HG03060 (cell line): ENCODE measurements around the gene CD79A.

Experiments
- ATAC-seq: cut with Tn5 transposase; IDR thresholded peaks from one replicate; pipeline ENCODE4 v1.9.1; 2021; ENCODE audit warnings: low read depth, moderate number of reproducible peaks; ENCODE audit not compliant: unreplicated experiment

The CD79A gene

DNA sequence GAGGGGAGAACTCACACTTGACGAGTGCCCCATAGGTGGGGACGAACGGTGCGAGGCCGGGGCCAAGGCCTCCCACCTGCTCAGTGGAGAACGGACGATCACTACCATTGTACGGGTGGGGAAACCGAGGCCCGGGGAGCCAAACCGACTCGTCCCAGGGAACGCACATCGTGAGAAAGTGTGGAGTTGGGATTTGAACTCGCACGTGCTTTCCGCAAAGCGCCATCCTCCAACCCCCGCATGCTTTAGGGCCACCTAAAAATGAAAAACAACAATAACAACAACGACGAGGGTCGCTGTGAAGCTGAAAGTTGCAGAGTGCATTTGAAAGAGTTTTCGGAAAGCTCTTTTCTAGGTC, 6.4 kb downstream of the CD79A start:
- ATAC-seq = no peak

DNA sequence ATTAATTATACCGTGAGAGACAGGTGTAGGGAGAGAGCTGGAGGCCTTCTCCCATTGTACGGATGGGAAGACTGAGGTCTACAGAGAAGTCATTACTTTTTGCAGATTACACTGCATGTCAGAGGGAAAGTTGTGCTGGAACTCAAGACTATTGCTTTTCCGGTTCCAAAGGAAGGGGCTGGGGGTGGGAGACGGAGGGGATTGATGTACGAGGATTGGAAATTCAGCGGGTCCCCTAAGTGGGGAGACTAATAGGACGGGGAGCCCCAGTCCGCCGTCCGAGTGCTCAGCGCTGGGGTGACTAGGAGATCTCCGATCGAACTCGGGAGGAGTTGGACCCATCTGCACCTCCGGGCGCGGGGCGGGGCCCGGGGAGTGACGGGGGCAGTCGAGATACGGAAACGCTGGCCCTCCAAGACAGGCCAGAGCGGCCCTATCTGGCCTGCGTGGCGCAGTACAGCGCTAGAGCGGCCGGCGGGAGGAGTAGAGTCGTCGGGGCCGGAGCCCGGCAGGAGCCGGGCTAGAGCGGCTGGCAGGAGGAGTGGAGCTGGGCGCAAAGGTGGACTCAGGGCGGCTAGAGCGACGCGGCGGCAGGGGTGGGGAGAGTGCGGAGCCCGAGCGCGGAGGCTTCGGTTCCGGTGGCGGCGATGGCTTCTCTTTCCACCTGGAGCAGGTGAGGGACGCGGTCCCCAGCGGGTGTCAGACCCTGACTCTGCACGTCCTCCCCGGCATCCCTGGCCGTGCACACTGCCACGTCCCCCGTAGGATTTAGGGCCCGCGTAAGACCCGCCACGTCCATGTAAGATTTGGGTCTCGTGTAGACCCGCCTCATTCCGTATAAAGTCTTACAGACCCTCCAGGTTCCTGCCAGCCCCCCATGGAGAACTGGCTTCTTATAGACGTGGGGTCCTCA, 7.0 kb downstream of the CD79A start:
- ATAC-seq = peak; percentile 59

DNA sequence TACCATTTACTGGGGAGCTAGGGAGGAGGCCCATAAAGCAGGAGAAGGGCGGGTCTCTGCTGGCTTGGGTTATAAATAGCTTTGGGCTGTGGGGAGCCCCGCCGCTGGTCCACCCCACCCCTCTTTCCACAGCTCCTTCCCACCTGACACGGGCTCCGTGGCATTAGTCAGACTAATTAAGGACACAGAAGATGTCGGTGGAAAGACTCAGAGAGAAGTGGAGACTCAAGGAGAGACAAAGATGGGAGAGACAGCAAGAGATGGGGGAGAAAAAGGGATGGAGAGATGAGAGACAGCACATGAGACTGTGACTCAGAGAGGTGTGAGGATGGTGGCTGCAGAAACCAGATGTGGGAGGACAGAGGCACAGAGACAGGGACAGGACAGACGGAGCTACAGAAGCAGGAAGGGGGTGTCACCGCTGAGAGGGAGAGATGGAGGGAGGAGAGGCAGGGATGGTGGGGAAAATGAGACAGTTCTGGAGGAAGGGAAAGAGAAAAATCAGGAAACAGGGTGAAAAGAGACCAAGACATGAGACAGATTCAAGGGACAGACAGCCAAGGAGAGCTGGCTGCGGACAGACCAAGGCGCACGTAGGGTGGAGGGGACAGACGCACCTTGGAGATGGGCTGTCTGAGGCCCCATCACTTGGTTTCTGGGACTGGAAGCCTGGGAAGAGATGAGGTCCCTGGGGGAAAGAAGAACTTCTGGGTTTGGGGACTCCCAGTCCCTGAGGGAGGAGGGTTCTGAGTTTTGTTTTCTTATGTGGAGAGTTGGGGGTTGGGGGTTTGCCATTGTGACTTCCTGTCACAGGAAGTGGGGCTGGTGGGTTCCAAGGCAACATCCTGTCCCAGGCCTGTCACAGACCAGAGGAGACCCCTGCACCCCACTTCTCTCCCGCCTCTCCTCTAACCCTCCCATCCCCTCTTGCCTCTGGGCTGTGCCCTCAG, 10.0 kb downstream of the CD79A start:
- ATAC-seq = no peak

DNA sequence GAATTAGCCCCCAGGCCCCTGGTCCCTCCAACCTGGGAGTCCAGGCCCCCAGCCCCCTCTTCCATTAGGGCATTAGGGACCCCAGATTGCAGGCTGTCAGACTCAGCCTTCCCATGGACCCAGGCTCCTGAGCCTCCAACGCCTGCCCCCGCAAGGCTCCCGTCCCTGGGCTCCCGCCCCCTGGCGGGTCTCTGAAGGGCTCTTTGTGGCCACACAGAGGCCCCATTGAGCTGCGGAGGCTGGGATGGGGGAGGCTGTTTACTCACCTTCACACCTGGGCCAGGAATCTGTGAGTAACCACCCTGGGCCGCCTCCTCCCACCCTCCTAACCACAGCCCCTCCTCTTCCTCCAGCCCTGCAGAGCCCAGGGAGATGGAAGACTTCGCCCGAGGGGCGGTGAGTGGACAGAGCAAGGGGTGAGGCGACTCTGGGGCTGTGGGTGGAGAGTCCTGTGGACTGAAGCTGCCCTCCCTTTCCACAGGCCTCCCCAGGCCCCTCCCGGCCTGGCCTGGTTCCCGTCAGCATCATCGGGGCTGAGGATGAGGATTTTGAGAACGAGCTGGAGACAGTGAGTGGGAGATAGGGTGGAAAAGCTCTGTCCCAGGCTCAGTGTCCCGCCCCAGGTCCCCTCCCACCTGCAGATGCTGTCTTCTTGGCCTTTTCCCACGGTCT, 10.8 kb downstream of the CD79A start:
- no peak for ATAC-seq

DNA sequence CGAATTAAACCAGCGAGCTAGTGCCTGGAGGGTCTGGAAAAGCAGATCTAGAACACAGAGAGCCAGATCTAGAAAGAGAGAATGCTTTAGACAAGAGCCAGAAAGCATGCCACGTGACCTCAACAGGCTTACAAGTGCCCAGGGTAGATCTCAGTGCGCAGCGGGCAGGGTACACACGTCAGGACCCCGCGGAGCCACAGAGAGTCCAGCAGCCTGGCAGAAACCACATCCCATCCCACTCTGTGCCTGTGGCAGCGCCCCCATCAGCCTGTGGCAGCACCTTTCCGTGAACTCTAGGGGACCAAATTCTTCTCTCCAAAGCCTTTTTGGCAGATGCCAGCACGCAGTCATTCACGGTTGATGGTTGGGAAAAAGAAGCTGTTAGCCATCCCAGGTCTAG, 11.8 kb downstream of the CD79A start:
- ATAC-seq = no peak

DNA sequence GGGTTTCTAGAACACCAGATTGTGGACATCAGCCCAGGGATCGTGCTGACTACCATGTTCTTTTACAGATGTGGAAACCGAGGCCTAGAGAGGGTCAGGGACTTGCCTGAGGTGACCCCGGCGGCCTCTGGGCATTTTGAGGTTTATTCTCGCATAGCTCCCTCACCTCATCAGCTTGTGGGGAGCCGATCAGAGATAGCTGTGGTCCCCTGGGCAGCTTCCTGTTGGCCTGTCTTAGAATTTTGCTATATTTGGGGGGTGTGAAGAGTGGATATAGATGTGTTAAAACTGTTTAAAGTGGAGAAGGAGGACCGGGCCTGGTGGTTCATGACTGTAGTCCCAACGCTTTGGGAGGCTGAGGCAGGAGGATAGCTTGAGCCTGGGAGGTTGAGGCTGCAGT, 12.8 kb downstream of the CD79A start:
- ATAC-seq = no peak

DNA sequence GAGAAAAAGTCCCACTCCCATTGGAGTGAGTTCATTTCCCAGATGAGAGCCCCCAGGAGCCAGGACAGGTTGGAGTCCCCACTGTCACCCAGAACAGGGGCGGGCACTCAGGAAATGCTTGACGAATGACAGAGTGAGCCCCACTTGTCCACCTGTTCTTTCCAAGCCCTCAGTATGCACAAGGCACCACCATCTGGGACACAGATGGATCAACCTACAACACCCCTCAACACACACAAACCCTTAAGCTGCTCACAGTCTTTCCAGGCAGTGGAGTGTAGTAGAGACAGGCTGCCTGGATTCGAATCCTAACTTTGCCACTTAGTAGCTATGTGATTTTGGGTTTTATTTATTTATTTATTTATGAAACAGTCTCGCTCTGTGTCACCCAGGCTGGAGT, 13.9 kb downstream of the CD79A start:
- no peak for ATAC-seq

DNA sequence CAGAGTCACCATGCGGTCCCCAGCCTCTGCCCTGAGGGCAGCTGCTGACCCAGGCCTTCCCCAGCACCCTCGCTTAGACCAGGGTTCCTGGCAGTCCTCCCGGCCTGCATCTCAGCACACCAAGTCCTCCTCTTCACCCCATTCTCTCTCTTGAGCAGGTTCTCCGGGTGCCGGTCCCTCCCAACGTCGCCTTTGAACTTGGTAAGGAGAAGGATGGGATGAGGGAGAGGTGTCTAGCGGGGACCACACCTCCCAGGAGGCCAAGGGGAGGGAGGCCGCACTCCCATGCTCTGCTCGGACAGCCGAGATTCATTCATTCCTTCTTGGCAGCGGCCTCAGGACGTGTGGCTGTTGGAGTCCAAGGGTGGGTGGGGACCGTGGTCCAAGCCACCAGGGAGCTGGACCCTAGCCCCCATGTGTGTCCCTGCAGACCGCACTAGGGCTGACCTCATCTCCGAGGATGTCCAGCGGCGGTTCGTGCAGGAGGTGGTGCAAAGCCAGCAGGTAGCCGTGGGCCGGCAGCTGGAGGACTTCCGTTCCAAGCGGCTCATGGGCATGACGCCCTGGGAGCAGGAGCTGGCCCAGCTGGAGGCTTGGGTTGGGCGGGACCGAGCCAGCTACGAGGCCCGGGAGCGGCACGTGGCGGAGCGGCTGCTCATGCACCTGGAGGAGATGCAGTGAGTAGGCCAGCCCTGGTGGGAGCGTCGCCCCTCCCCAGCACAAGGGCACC, 15.3 kb downstream of the CD79A start:
- no peak for ATAC-seq

DNA sequence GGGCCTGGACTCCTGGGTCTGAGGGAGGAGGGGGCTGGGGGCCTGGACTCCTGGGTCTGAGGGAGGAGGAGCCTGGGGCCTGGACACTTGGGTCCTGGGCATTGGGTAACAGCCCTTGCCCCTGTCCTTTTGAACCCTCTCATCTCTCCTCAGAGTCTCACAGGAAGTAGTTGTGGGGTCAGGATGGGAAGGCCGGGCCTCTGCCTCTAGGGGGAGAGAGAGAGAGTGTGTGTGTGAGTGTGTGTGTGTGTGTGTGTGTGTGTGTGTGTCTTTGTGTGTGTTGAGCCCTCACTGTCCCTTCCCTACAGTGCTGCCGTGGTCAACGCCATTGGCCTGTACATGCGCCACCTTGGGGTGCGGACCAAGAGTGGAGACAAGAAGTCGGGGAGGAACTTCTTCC, 16.8 kb downstream of the CD79A start:
- no peak for ATAC-seq

DNA sequence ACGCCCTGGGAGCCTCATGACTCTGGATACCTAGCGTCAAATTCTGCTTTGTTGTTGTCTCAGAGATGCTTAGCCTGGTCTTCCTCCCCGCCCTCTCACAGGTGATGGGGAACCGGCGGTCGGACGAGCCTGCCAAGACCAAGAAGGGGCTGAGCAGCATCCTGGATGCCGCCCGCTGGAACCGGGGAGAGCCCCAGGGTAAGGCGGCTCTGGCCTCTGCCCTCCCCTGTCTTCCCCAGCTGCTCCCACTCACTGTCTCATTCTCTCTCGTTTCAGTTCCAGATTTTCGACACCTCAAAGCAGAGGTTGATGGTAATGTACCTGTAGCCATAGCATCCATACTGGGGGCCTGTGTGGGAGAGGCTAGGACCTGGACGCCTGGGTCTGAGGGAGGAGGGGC, 17.3 kb downstream of the CD79A start:
- ATAC-seq = no peak

DNA sequence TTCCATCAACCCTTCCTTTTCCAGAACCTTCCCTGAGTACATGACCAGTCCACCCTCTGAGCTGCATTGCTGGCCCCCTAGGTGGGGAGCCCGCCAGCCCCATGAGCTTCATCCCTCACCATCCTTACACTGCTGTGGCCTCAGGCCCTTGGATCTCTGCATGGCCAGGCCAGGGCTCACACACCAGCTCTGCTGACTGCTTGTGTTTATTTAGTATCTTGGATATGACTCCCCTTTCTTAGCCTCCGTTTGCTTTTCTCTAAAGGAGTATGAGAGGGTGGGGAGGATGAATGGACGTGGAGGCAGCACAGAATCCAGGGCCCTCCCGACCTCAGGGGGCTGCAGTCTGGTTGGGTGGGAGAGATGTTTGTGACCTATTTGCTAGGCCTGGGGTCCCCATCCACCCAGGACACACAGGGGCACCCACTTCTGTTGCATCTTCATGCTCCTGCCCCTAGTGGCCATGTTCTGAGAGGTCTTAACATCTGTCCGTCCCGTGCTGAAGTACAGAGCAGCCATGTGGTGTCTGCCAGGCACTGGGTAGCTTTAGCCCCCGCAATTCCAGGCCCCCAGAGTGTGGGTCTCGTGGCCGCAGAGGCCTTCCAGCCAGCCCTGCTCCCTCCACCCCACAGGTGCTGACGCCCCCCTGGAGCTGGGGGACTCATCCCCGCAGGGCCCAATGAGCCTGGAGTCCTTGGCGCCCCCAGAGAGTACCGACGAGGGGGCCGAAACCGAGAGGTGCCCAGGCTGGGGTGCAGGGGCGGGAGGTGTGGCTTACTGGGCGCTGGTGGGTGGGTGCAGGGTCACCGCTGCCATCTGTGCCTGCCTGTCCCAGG, 18.9 kb downstream of the CD79A start:
- no peak for ATAC-seq

DNA sequence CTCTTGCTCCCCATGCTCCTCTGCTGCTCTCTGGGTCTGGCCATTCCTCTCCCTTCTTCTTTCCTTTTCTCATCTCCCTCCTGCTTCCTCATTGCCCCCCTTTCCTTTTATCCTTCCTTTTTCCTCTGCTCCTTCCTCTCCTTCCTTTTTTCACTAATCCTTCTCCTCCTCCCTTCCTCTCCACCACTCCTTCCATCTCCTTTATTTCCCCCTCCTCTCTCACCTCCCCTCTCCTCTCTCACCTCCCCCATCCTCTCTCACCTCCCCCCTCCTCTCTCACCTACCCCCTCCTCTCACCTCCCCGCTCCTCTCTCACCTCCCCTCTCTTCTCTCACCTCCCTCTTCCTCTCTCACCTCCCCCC, 19.5 kb downstream of the CD79A start:
- no peak for ATAC-seq

DNA sequence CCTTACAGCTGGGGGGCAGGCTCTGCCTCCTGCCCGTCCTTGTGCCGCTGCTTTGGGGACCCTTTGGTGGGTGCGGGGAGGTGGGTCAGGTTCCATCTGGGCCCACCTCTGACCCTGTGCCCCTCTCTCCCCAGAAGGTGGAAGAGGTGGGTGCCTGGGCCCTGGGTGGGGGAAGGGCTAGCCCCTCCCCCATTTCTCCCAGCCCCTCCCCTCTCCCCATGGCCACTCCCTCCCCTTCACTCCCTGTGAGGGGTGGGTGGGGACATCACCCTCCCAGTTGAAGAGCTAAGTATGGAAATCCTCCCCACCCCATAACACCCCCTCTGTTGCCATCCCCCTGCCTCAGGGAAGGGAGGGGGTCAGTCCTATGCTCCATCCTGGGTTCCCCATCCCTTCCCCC, 20.1 kb downstream of the CD79A start:
- no peak for ATAC-seq

DNA sequence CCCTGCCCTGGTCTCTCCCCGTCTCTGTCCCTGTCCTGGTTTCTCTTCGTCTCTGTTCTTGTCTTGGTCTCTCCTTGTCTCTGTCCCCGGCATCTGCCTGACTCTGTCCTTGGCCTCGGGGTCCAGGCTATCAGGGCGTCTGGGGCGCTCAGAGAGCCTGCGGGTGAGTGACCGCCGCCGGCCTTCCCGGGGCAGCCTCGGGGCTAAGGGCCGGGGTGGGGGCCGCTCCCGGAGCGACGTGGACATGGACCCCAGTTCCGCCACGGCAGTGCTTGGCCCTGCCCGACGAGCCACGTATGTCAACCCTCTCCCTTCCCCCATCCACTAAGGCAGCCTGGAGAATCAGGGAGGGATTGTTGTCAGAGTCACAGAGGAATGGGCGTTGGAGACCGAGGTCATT, 20.7 kb downstream of the CD79A start:
- no peak for ATAC-seq

DNA sequence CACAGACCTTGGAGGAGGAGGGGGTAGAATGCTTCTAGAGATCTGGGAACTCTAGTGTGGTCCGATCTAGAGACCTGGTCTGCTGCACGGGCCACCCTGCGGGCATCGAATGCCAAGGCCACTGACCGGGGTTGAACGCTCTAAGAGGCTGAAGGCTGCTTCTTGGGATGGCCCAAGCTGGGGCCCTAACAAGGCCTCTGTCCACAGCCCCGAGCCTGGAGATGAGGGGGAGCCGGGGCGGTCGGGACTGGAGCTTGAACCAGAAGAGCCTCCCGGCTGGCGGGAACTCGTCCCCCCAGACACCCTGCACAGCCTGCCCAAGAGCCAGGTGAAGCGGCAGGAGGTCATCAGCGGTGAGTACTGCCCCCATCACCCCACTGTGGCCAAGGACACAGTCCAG, 21.2 kb downstream of the CD79A start:
- ATAC-seq = no peak

DNA sequence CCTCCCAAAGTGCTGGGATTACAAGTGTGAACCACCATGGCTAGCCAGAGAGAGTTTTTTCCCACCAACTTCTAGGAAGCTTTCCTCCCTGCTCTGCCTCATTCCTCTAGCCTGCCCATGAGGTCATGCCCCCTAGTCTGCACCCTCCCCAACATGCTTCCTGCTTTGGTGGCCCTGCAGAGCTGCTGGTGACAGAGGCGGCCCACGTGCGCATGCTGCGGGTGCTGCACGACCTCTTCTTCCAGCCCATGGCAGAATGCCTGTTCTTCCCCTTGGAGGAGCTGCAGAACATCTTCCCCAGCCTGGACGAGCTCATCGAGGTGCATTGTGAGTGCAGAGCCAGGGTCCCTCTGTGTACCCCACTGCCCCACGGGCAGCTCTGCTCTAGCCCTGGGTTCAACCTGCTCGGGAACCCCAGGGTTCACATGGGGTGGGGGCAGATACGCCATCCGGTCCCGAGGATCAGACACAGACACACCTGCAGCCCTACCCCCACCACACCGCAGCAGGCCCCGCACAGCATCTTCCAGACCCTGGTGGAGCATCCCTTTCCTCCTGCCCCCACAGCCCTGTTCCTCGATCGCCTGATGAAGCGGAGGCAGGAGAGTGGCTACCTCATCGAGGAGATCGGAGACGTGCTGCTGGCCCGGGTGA, 24.8 kb downstream of the CD79A start:
- ATAC-seq = no peak

DNA sequence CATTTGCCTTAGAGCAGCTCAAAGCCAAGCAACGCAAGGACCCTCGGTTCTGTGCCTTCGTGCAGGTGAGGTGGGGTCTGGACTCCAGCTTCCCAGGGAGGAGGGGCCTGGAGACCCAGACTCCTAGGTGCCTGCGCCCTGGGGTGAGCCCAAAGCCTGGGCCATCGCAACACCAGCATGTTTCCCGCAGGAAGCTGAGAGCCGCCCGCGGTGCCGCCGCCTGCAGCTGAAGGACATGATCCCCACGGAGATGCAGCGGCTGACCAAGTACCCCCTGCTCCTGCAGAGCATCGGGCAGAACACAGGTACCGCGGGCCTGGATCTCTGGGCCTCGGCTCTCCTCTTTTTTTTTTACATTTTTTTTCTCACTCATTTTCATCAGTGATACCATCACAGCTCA, 25.5 kb downstream of the CD79A start:
- no peak for ATAC-seq

DNA sequence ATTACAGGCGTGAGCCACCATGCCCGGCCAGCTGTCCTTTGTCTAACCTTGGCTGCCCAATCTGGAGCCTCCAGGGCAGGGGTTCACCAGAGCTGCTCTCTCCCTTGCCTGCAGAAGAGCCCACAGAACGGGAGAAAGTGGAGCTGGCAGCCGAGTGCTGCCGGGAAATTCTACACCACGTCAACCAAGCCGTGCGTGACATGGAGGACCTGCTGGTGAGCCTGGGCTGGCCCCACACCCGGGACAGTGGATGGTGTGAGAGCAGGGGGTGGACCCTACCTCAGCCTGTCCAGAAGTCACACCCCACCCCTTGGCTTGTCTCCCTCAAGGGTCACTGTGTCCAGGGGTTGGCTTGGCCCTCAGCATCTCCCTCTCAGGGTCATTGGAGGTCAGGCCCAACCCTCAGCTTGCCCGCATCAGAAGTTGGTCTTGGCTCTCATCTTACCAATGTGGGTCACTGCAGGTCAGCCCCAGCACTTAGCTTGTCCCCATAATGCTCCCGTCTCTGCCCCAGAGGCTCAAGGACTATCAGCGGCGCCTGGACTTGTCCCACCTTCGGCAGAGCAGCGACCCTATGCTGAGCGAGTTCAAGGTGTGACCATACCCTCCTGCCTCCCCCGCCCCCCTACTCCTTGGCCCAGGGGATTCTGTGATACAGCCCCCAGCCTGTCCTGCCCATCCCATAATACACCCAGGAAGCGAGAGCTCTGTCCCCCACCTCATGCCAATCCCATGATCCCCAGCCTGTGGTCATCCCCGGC, 26.3 kb downstream of the CD79A start:
- ATAC-seq = no peak
